HEK293T (cell line): ENCODE data around the gene SRP14.

Experiments used
- CTBP1 ChIP-seq: fragments of 450-650 bp; IDR thresholded peaks from 2 replicates; pipeline ENCODE4 v1.6.1; 2016; ENCODE audit warnings: borderline replicate concordance
- FOXA1 ChIP-seq: fragments of 450-650 bp; IDR thresholded peaks from 2 replicates; pipeline ENCODE4 v1.6.1; 2016; ENCODE audit warnings: mild to moderate bottlenecking
- HDGF ChIP-seq: fragments of 450-650 bp; IDR thresholded peaks from 2 replicates; pipeline ENCODE4 v1.6.1; 2017; ENCODE audit warnings: antibody characterized with exemption, borderline replicate concordance
- L3MBTL2 ChIP-seq: fragments of 450-650 bp; conservative IDR thresholded peaks from 2 replicates; pipeline ENCODE4 v1.6.1; 2016; ENCODE audit warnings: mild to moderate bottlenecking
- PKNOX1 ChIP-seq: fragments of 450-650 bp; IDR thresholded peaks from 2 replicates; pipeline ENCODE4 v1.6.1; 2016
- SUZ12 ChIP-seq: fragments of 450-650 bp; IDR thresholded peaks from 2 replicates; pipeline ENCODE4 v1.6.1; 2016; ENCODE audit warnings: mild to moderate bottlenecking

GRCh38 chr15:40028193-40028592, 10.8 kb downstream of the SRP14 start:
- TF ChIP-seq PKNOX1, result no peak
- no peak for TF ChIP-seq FOXA1
- TF ChIP-seq SUZ12, result no peak
- no peak for TF ChIP-seq HDGF
- no peak for TF ChIP-seq CTBP1
- TF ChIP-seq L3MBTL2, result no peak
